Omental fat pad (tissue), 4 donors: ENCODE data around the gene SUN1. TPM values are rescaled to one million over a fixed set of nuclear protein-coding genes. Genes with fewer than 3 reads are reported as not detected.
"Not testable (repeated sequence)": the region's sequence is repeated elsewhere in the genome, so short reads cannot be mapped to it uniquely, and the experiment has no call there.

Source experiments
- ATAC-seq: fragments of 150-250 bp; one replicate; pipeline ENCODE4 v1.9.1; 2016; ENCODE audit warnings: mild to moderate bottlenecking, moderate library complexity; ENCODE audit not compliant: low FRiP score
- DNase-seq: peaks from one replicate; pipeline ENCODE4 v3.0.0-alpha.2; 2019; ENCODE audit warnings: low spot score
- total RNA-seq, 4 donors: library from RNA; depleted of rRNA; stranded (reverse); fragments of >200 nt; gene quantifications; one replicate each; pipeline ENCODE4 v1.1.0, GENCODE V29; 2016
- TF ChIP-seq, protein P1 (sequence below), 3 donors: fragments of 450-650 bp; IDR thresholded peaks; one replicate each; pipeline ENCODE4 v1.5.1; 2016 to 2017; ENCODE audit warnings: antibody characterized with exemption in 3 of 3, mild to moderate bottlenecking in 3 of 3, moderate library complexity in 2 of 3

SUN1 gene
- total RNA-seq, 4 donors from 2014 or later, result 124 to 245 (median 174) TPM

DNA sequence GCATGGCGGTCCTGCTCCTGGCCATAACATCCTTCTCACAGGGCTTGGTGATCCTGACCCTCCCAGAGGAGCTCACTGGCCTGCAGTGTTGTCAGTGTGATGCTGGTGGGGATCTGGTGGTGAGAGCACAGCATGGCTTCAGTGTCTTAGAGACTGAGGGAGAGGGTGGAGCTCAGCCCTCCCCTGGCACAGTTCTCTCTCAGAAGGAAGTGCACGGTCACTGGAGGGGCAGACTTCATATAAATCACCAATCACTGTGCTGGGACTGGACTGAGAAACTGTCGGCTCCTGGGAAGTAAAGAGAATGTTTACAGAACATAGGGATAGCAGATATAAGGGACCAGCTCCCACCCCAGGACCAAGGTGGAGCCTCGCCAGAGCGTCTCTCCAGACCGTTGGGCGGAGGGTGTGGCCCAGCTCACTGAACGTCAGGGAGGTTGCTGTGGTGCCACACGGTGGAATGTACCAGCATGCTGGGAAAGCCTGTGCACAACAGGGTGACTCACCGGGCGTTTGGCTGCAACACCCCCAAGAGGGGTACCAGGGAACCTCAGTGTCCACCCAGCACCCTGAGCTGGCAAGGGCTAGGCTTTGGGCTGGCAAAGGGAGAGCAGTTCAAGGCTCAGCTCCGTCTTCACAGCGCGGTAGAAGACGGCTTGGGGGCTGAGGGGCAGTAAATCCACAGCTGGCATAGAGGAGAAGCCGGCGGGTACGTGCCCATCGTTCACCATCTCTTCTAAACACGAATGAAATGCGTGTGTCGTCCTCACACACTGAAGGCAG, 35.3 kb downstream of the SUN1 start:
- peak; percentile 93 for ATAC-seq
- TF ChIP-seq, protein P1, sequence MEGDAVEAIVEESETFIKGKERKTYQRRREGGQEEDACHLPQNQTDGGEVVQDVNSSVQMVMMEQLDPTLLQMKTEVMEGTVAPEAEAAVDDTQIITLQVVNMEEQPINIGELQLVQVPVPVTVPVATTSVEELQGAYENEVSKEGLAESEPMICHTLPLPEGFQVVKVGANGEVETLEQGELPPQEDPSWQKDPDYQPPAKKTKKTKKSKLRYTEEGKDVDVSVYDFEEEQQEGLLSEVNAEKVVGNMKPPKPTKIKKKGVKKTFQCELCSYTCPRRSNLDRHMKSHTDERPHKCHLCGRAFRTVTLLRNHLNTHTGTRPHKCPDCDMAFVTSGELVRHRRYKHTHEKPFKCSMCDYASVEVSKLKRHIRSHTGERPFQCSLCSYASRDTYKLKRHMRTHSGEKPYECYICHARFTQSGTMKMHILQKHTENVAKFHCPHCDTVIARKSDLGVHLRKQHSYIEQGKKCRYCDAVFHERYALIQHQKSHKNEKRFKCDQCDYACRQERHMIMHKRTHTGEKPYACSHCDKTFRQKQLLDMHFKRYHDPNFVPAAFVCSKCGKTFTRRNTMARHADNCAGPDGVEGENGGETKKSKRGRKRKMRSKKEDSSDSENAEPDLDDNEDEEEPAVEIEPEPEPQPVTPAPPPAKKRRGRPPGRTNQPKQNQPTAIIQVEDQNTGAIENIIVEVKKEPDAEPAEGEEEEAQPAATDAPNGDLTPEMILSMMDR (IDR thresholded peaks at IDR 0.05), result no peak
- no peak for DNase-seq

DNA sequence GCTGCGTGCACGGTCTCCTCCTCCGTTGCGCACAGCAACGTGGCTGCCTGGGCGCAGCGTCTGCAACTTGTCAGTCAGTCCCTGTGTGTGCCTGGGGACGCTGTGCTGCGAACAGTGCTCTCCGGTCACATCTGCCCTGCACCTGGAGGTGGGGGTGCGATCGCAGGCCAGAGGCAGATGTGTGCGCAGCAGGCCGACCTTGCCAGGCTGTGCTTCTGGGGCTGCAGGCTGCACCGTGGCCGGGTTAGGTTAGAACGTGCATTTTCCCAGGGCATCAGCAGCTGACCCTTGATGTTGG, 35.9 kb downstream of the SUN1 start:
- DNase-seq (no peak), ATAC-seq (no peak)
- TF ChIP-seq, protein P1 (IDR thresholded peaks at IDR 0.05), result no peak

DNA sequence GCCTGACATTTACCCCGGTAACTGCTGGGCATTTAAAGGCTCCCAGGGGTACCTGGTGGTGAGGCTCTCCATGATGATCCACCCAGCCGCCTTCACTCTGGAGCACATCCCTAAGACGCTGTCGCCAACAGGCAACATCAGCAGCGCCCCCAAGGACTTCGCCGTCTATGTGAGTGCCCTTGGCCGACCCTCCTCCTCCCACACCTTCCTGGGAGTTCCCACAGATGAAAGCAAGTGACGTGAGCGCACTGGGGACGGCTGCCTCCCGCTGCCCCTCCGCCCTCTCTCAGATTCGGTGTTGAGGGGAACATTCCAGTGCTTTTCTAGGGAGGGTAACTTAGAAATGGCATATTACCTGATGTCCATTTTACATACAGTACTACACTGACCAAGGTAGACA, 37.1 kb downstream of the SUN1 start:
- ATAC-seq, result no peak
- DNase-seq, result no peak
- TF ChIP-seq, protein P1 (IDR thresholded peaks at IDR 0.05), result no peak

DNA sequence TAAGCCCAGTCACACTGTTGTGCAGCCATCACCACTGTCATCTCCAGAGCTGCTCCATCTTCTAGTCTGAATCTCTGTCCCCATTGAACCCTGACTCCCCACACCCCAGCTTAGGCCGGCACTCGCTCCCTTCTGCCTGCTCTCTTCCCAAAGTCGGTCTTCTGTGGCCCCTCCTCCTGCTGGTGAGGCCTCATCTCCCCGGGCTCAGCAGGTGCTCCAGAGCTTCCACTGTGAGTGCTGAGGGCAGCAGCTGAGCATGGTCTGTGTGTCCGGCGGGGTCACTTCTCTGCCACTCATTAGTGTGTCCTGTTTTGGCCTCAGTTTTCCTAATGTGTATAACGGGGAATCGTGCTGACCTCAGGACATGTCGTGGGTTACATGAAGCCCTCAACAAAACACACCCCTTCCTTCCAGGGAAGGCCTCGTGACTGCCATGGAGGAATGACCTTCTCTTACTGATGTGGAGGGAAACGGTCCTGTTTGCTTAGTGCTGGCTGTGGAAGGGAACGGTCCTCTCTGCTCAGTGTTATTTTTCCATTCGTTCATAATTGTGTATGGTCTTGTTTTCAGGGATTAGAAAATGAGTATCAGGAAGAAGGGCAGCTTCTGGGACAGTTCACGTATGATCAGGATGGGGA, 39.7 kb downstream of the SUN1 start:
- DNase-seq (no peak), ATAC-seq (no peak)
- TF ChIP-seq, protein P1 (IDR thresholded peaks at IDR 0.05), result no peak

DNA sequence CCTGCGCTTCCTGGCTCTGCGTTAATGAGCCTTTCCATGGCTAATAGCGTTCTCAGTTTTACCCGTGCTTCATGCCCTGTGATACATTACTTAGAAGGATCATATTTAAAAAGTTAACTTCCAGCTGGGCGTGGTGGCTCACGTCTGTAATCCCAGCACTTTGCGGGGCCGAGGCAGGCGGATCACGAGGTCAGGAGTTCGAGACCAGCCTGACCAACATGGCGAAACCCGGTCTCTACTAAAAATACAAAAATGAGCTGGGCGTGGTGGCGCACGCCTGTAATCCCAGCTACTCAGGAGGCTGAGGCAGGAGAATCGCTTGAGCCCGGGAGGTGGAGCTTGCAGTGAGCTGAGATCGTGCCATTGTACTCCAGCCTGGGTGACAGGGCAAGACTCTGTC, 40.4 kb downstream of the SUN1 start:
- not testable (repeated sequence) for DNase-seq, ATAC-seq

DNA sequence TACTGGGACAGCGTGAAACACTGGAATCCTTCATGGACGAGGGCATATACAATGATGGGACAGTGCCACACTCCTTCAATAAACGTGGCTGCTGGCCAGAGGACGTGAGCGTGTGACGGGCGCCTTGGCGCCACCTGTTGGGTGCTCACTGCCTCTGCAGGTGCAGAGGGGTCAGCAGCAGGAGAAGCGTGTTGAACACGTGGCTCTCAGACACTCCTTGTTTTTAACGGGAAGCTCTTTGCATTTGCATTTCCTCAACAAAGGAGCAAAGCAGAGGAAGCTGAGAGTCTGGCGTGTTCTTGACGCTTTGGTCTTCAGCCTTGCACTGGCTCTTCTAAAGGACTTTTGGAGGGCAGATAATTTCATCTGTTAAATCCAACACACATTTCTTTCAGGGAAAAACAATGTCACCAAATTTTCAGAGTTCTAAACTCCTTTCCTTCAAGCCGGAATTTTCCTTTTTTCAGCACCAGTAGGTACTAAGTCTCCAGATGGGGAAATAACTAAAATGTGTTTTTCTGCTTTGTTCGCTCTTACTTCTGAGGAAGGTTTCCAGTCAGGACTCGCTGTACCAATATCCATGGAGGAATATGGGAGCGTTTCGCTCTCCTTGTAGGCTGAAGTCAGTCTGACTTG, 41.2 kb downstream of the SUN1 start:
- TF ChIP-seq, protein P1 (IDR thresholded peaks at IDR 0.05), result peak in 2 of 3 donors; percentile 27 to 91
- ATAC-seq (peak; percentile 50), DNase-seq (peak; percentile 52)

DNA sequence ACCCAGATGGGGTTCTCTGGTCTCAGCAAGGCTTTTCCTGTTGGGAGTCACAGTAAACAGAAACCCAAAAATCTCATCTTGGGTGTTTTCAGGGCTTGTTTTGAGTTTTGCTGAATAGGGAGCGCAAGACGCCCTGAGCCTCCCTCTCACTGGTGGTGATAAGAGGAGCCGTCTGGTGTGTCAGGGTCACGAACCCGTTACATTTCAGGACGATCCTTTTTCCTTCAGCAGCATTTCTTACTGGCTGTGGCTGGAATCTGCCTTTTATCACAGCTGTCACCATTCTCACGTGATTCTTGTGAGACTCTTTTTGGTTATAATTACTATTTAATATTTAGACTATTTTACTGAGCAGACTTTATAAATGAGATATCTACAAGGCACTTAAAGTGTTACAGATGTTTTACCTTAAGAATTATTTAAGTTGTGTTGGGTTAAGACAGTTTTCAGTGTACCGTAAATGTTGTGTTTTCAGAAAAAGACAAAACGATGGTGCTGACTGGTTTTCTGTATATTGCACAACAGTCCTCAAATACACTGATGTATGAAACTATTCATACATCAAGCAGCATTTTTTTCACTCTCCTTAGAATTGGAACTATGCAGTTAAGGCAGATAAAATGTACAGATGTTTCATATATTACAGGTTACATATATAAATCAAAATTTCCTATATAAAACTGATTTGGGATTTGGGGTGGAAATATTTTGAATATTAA, 41.9 kb downstream of the SUN1 start:
- DNase-seq (no peak), ATAC-seq (no peak)
- TF ChIP-seq, protein P1 (IDR thresholded peaks at IDR 0.05), result no peak
